ENCODE results near the gene WDR88.
"Not testable (repeated sequence)": the region's sequence is repeated elsewhere in the genome, so short reads cannot be mapped to it uniquely, and the experiment has no call there.

The WDR88 gene

GRCh38 chr19:33129901-33130300 is 2.0 kb upstream of the WDR88 start:
- DNase-seq, result no peak

- no peak for DNase-seq
These were observed 1.5 kb upstream of the WDR88 start for GRCh38 chr19:33130433-33130832.

GRCh38 chr19:33132425-33132824 is 511 bp downstream of the WDR88 start:
- no peak for DNase-seq

GRCh38 chr19:33133438-33134031 is 1.6 kb downstream of the WDR88 start:
- DNase-seq, result no peak

- DNase-seq, result peak; percentile 70
These were observed 2.7 kb downstream of the WDR88 start for GRCh38 chr19:33134571-33135041.

- no peak for DNase-seq
These were observed 7.3 kb downstream of the WDR88 start for GRCh38 chr19:33139165-33139564.

- peak; percentile 67 for DNase-seq
These were observed 12.0 kb downstream of the WDR88 start for GRCh38 chr19:33143897-33144405.

- no peak for DNase-seq
These were observed 14.3 kb downstream of the WDR88 start for GRCh38 chr19:33146209-33146608.

GRCh38 chr19:33147538-33147937 is 15.6 kb downstream of the WDR88 start:
- DNase-seq, result no peak

GRCh38 chr19:33150852-33151518 is 19.1 kb downstream of the WDR88 start:
- DNase-seq, result no peak

GRCh38 chr19:33152176-33152575 is 20.3 kb downstream of the WDR88 start:
- DNase-seq, result no peak

GRCh38 chr19:33152625-33153024 is 20.7 kb downstream of the WDR88 start:
- DNase-seq, result not testable (repeated sequence)

GRCh38 chr19:33154313-33154712 is 22.4 kb downstream of the WDR88 start:
- DNase-seq, result not testable (repeated sequence)

GRCh38 chr19:33156334-33156733 is 24.4 kb downstream of the WDR88 start:
- no peak for DNase-seq

GRCh38 chr19:33157906-33158305 is 26.0 kb downstream of the WDR88 start:
- DNase-seq, result no peak

GRCh38 chr19:33158365-33158764 is 26.5 kb downstream of the WDR88 start:
- no peak for DNase-seq

GRCh38 chr19:33159149-33159548 is 27.2 kb downstream of the WDR88 start:
- DNase-seq, result no peak

GRCh38 chr19:33159893-33160292 is 28.0 kb downstream of the WDR88 start:
- DNase-seq, result no peak

GRCh38 chr19:33161201-33161600 is 29.3 kb downstream of the WDR88 start:
- no peak for DNase-seq

GRCh38 chr19:33163481-33163880 is 31.6 kb downstream of the WDR88 start:
- no peak for DNase-seq

GRCh38 chr19:33166037-33166436 is 34.1 kb downstream of the WDR88 start:
- DNase-seq, result not testable (repeated sequence)

- no peak for DNase-seq
These were observed 35.5 kb downstream of the WDR88 start for GRCh38 chr19:33167438-33167837.

- no peak for DNase-seq
These were observed 36.6 kb downstream of the WDR88 start for GRCh38 chr19:33168528-33168927.

GRCh38 chr19:33171222-33171795 is 39.4 kb downstream of the WDR88 start:
- no peak for DNase-seq

All from CD4-positive, alpha-beta T cell treated with Interleukin-6 for 4 hours (primary cell).